ENCODE data around the gene RNF113A. TPM values are rescaled to one million over a fixed set of nuclear protein-coding genes. Genes with fewer than 3 reads are reported as not detected.
"Not testable (repeated sequence)": the region's sequence is repeated elsewhere in the genome, so short reads cannot be mapped to it uniquely, and the experiment has no call there.

The RNF113A gene
- polyA plus RNA-seq, 1 donor, result 9.2 TPM

DNA sequence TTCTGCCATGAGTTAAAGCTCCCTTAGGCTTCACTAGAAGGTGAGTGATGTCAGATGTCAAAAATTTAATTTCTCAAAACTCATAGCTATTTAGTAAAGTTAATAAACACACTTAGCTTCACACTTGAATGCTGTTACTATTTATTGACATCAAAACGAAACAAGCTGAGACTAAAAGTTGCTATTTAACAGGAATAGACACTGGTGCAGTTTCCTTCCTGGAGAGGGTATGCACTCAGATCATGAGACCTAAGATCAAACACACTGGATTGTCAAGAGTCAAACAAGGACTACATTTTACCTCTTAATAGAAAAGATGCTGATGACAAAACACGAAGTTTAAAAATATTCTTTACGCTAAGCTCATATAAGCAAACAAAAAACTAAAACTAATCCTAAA, 37.6 kb downstream of the RNF113A start:
- no peak for DNase-seq

DNA sequence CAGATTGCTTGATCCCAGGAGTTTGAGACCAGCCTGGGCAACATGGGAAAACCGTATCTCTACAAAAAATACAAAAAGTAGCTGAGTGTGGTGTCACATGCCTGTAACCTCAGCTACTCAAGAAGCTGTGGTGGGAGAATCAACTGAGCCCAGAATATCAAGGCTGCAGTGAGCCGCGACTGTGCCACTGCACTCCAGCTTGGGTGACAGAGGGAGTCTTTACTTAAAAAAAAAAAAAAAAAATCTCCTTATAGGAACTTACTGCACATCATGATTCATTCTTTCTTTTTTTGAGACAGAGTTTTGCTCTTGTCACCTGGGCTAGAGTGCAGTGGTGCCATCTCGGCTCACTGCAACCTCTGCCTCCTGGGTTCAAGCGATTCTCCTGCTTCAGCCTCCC, 43.1 kb downstream of the RNF113A start:
- no peak for DNase-seq

DNA sequence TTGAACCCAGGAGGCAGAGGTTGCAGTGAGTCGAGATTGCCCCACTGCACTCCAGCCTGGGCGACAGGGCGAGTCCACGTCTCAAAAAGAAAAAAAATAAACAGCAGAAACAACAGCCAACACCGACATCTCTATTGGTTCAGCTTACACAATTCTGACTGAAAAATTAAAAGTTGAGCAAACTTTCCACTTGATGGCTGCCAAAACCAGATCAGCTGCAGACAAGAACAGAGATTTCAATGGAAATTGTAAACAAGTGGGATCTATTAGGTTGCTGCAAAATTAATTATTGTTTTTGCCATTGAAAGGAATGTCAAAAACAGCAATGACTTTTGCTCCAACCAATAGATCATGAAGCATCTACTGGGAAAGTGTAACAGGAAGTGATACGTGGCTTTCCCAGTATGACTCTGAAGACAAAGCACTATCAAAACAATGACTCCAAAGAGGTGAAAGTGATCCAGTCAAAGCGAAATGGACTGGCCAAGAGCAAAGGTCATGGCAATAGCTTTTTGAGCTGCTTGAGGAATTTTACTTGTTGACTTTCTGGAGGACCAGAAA, 45.1 kb downstream of the RNF113A start:
- DNase-seq, result no peak

DNA sequence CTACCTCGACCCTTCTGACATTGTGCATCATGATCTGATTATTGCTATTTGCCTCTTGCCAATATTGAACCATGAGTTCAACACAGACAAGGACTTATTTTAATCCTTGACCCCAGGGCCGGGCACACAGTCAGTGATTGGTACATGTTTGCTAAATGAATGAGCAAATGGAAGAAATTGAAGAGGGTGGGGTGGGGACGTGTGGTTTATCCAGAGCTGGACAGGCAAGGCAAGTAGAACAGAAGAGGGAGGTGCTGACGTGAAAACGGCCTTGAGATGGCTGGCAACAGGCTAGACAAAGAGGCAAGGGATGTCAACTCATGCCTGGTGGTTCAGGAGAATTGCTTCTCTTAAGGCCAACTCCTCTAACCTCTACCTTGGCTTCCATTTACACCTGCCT, 47.3 kb downstream of the RNF113A start:
- not testable (repeated sequence) for DNase-seq

DNA sequence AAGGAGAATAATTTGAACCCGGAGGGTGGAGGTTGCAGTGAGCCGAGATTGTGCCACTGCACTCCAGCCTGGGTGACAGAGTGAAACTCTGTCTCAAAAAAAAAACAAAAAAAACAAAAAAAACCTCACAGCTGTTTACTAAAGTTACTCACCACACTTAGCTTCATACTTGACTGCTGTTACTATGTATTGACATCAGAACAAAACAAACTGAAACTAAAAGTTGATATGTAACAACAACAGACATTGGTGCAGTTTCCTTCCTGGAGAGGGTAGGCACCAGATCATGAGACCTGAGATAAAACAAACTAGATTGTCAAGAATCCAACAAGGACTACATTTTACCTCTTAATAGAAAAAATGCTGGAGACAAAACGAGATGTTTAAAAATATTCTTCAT, 49.8 kb downstream of the RNF113A start:
- DNase-seq, result not testable (repeated sequence)

Other genes starting within 250 kb of the RNF113A start
- gene SEPTIN6, start 178.6 kb downstream of the RNF113A start, polyA plus RNA-seq (ENCODE audit: insufficient read length), result 24.4 TPM
- gene SOWAHD, start 113.1 kb downstream of the RNF113A start, polyA plus RNA-seq (ENCODE audit: insufficient read length), result 1.1 TPM
- gene RPL39, start 80.1 kb downstream of the RNF113A start, polyA plus RNA-seq (ENCODE audit: insufficient read length), result 2,825 TPM
- gene UPF3B, start 18.8 kb downstream of the RNF113A start, polyA plus RNA-seq (ENCODE audit: insufficient read length), result 14.6 TPM
- 79.5 TPM for gene NDUFA1, start 99 bp upstream of the RNF113A start, polyA plus RNA-seq (ENCODE audit: insufficient read length)
- gene AKAP14, start 24.2 kb upstream of the RNF113A start, polyA plus RNA-seq (ENCODE audit: insufficient read length), result not detected
- 7.8 TPM for gene NKAP, start 72.0 kb upstream of the RNF113A start, polyA plus RNA-seq (ENCODE audit: insufficient read length)
- gene RHOXF2B, start 206.0 kb upstream of the RNF113A start, polyA plus RNA-seq (ENCODE audit: insufficient read length), result not detected
- gene RHOXF1, start 244.2 kb upstream of the RNF113A start, polyA plus RNA-seq (ENCODE audit: insufficient read length), result 0.35 TPM

Measured in hindlimb muscle (tissue), 1 donor.